Neural crest cell (in vitro differentiated cells): ENCODE results near the gene SLC41A2. TPM values are rescaled to one million over a fixed set of nuclear protein-coding genes. Genes with fewer than 3 reads are reported as not detected.

ENCODE experiments used
- DNase-seq: peaks from one replicate; pipeline ENCODE4 v3.0.0; 2021; ENCODE audit warnings: low read depth, mixed read lengths, low spot score
- H3K27ac Mint-ChIP-seq: one replicate; pipeline ENCODE4 v1.8.0; 2021; ENCODE audit warnings: mild to moderate bottlenecking, mixed read lengths; ENCODE audit not compliant: unreplicated experiment
- H3K27me3 Mint-ChIP-seq: 2 replicates; pipeline ENCODE4 v1.8.0; 2021; ENCODE audit warnings: low read depth, mild to moderate bottlenecking, mixed read lengths
- H3K36me3 Mint-ChIP-seq: 2 replicates; pipeline ENCODE4 v1.8.0; 2021; ENCODE audit warnings: low read depth, mild to moderate bottlenecking, mixed read lengths
- H3K4me1 Mint-ChIP-seq: 2 replicates; pipeline ENCODE4 v1.8.0; 2021; ENCODE audit warnings: mixed read lengths
- H3K4me3 Mint-ChIP-seq: one replicate; pipeline ENCODE4 v1.8.0; 2021; ENCODE audit warnings: mild to moderate bottlenecking, mixed read lengths
- H3K9me3 Mint-ChIP-seq: 2 replicates; pipeline ENCODE4 v1.8.0; 2021; ENCODE audit warnings: mixed read lengths
- CTCF ChIP-seq: fragments of 200-600 bp; sonication (generic); conservative IDR thresholded peaks from 2 replicates; pipeline ENCODE4 v1.5.0; 2021; ENCODE audit warnings: antibody characterized with exemption, mild to moderate bottlenecking
- total RNA-seq: library from RNA; stranded (reverse); gene quantifications from 2 replicates; pipeline ENCODE4 v1.2.1, GENCODE V29; 2021

The SLC41A2 gene
- total RNA-seq, 1 donor from 2014 or later, result 1.9 TPM

GRCh38 chr12:104925501-104925900 is 32.6 kb downstream of the SLC41A2 start:
- peaks cover 5% of the 10 kb centered on the region for H3K36me3 Mint-ChIP-seq
- no peaks in the 10 kb centered on the region for H3K4me1 Mint-ChIP-seq
- H3K27ac Mint-ChIP-seq, result no peak overlapping the region
- no peak for DNase-seq
- H3K27me3 Mint-ChIP-seq, result no peaks in the 10 kb centered on the region
- TF ChIP-seq CTCF, result no peak
- H3K4me3 Mint-ChIP-seq, result no peak overlapping the region
- H3K9me3 Mint-ChIP-seq, result peaks cover 4% of the 10 kb centered on the region

GRCh38 chr12:104921340-104921739 is 36.8 kb downstream of the SLC41A2 start:
- Mint-ChIP-seq H3K27me3 (no peaks in the 10 kb centered on the region), H3K4me3 (no peak overlapping the region), H3K36me3 (peaks cover 5% of the 10 kb centered on the region), H3K27ac (no peak overlapping the region), H3K9me3 (peaks cover 4% of the 10 kb centered on the region), H3K4me1 (no peaks in the 10 kb centered on the region)
- DNase-seq, result no peak
- TF ChIP-seq CTCF, result no peak

- no peak overlapping the region for H3K27ac Mint-ChIP-seq
These were observed 46.1 kb downstream of the SLC41A2 start for GRCh38 chr12:104911942-104912341.

GRCh38 chr12:104910196-104910840 is 47.8 kb downstream of the SLC41A2 start:
- DNase-seq, result no peak
- H3K4me1 Mint-ChIP-seq, result no peaks in the 10 kb centered on the region
- no peaks in the 10 kb centered on the region for H3K9me3 Mint-ChIP-seq
- H3K4me3 Mint-ChIP-seq, result no peak overlapping the region
- H3K27ac Mint-ChIP-seq, result no peak overlapping the region
- no peaks in the 10 kb centered on the region for H3K27me3 Mint-ChIP-seq
- TF ChIP-seq CTCF, result no peak
- H3K36me3 Mint-ChIP-seq, result no peaks in the 10 kb centered on the region

More at GRCh38 chr12:104911942-104912341, 46.1 kb downstream of the SLC41A2 start:
- H3K4me3 Mint-ChIP-seq, result no peak overlapping the region
- TF ChIP-seq CTCF, result no peak
- no peaks in the 10 kb centered on the region for H3K36me3 Mint-ChIP-seq
- H3K9me3 Mint-ChIP-seq, result no peaks in the 10 kb centered on the region
- no peaks in the 10 kb centered on the region for H3K4me1 Mint-ChIP-seq
- DNase-seq, result no peak
- no peaks in the 10 kb centered on the region for H3K27me3 Mint-ChIP-seq

- Mint-ChIP-seq H3K9me3 (no peaks in the 10 kb centered on the region), H3K27ac (no peak overlapping the region), H3K4me1 (no peaks in the 10 kb centered on the region), H3K27me3 (no peaks in the 10 kb centered on the region), H3K4me3 (no peak overlapping the region), H3K36me3 (no peaks in the 10 kb centered on the region)
- no peak for DNase-seq
- no peak for TF ChIP-seq CTCF
These were observed 48.3 kb downstream of the SLC41A2 start for GRCh38 chr12:104909761-104910160.

Other genes with a start within 250 kb of the SLC41A2 start
- gene NOPCHAP1, start 28.0 kb upstream of the SLC41A2 start, total RNA-seq, result 26.0 and 26.1 TPM in 2 replicates
- gene ALDH1L2, start 126.2 kb upstream of the SLC41A2 start, total RNA-seq, result 4.0 and 4.2 TPM in 2 replicates
- gene WASHC4, start 149.4 kb upstream of the SLC41A2 start, total RNA-seq, result 32.0 and 35.8 TPM in 2 replicates